Eye (tissue), 1 donor: Measurements from ENCODE around the gene FOXA1.

Experiments used
- DNase-seq: peaks from one replicate; pipeline ENCODE4 v3.0.0-alpha.2; 2015

Gene FOXA1

GRCh38 chr14:37594971-37595808 lies at the start of gene FOXA1, which contains the start of gene TTC6:
Gene FOXA1, minus strand, starts transcription at chr14:37595249. Its CDS starts 277 bp downstream, at chr14:37594972.
Gene TTC6, plus strand, starts transcription at chr14:37595629. Its CDS starts 26,436 bp downstream, at chr14:37622065.
- peak; percentile 67 for DNase-seq

DNA sequence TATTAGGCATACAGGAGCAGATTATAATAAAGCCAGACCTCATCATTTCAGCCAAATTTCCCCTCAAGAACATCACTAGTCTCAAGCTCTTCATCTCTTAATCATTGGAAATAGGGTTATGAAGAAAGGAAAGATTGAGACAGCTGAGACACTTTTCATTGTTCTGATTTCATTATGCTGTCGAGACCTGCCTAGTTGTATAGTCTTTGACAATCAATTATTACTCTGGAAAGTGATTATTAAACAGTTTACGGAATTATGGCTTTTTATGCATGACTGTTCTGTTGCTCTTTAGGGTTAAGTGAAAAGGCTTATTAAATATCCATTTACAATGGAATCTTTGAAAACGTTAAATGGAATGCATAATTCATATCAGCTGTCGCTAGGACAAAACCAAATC lies 48.7 kb upstream of the FOXA1 start:
- DNase-seq: no peak

DNA sequence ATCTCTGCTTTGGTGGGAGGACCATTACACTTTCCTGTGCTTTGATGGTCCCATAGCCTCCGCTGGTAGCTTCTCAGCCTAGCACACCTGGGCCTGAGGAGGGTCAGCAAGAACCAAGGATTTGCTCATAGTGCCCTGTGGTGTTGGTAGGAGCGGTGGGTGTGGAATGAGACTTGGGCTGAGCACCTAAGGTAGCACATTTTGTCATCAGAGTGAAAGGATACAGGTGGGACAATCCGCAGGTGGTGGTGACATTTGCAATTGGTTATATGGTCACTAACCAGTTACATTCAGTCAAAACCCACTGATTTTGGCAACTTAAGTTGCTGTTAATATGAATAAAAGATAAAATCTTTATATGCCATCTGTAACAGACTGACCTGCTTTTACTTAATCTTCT lies 47.1 kb upstream of the FOXA1 start:
- no peak for DNase-seq

DNA sequence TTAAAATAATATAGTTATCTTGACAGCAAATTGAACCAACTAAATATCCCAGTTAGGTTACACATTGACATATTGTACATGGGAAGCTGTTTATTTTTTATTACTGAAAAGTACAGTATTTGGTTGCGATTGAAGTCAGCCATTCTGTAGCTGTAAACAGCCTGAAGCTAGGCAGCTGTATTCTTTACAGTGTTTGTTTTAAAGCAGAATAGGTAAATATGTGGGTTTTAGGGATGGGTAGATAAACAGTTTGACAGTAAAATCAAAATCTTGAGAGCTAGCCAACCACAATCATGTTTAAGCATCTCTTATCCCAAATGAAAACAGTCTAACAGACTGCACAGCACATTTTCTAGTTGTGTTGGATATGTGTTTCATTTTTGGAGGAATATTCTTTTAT lies 46.1 kb upstream of the FOXA1 start:
- DNase-seq: no peak

GRCh38 chr14:37638599-37638998 lies 43.5 kb upstream of the FOXA1 start:
- no peak for DNase-seq

- no peak for DNase-seq
Measured at GRCh38 chr14:37637341-37637740, 42.3 kb upstream of the FOXA1 start.

DNA sequence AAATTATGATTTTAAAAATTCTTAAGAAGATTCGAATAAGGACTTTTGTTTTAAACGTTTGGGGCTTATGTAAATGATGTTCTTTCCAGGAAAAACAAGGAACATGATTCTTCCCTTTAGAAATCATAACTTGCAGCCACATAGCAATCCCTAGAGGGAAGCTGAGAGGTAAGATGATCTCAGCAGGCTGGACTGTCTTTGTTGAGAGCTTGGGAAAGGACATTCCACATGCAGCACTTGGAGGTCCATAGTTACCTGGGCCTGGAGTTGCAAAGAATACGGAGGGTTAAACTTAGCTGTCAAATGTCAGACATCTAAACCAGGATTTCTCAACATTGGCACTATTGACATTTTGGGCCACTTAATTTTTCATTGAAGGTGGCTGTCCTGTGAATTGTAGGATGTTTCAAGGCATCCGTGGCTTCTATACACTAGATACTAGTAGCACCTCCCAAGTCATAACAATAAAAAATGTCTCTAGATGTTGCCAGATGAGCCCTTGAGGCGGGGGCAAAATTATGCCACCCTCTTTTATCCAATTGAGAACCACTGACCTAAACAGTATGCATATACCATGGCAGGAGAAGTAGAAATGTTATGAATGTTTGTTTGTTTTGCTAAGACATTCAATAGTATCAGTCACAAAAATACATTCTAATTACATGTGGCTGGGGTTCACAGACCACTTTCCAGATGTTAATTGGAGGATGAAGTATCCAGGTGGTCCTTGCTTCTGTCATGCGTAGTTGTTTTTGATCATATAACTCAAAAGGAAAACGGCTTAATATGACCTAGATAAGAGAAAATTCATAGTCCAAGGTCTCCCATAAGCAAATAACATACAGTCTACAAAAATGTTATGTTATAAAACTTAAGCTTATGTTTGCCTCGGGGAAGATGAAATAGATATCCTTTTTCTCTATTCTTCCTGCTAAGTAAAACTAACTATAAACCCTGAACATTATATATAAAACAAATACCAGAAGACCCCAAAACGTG lies 30.8 kb upstream of the FOXA1 start:
- no peak for DNase-seq

GRCh38 chr14:37623971-37624370 lies 28.9 kb upstream of the FOXA1 start:
- no peak for DNase-seq

DNA sequence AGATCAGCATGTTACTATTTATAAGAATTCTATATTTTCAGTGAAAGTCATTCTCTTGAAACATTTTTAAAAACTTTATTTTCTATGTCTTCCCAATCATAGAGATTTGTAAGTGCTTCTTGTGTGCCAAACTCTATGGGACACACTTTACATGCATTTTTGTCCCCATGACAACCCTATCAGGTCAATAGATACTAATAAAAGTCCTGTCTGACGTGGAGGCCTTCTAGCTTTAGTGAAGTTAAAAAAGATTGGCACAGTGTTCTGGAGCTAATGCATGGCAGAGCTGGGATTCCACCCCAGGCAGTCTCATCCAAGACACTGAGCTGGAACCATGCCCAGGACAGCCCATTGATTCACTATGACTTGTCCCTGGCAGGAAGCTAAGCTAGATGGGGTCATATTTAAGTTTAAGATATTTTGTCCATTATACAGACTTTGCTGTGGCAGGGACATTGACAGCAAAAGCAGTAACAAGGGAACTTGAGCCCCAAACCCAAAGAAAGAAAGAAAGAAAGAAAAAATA lies 28.4 kb upstream of the FOXA1 start:
- peak; percentile 32 for DNase-seq

GRCh38 chr14:37622231-37622923 lies 27.3 kb upstream of the FOXA1 start:
- DNase-seq: peak; percentile 73

GRCh38 chr14:37620856-37621255 lies 25.8 kb upstream of the FOXA1 start:
- DNase-seq: no peak

DNA sequence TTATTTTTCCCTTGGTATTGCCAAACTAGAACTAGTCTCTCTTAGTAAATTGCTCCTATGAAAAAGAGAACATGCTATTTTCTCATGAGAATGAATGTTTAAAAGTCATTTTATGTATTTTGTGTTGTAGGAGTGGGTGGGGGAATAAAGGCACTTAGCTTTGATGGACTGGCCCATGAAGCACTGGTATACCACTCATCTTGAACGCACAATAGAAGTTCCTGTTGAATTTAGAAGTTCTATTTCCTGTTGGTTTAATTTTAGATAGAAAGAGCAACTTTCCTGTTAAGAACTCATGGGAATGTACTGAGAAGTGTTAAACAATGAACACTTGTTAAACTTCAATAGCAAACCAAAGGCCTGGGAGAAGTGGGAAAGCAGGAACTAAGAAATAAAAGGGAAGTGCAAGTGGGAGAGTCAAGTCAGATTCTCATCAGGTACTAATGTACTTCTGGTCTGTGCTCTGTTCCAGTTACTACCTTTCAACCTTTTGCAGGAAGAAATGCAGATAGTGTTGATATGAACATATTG lies 23.5 kb upstream of the FOXA1 start:
- DNase-seq: no peak

DNA sequence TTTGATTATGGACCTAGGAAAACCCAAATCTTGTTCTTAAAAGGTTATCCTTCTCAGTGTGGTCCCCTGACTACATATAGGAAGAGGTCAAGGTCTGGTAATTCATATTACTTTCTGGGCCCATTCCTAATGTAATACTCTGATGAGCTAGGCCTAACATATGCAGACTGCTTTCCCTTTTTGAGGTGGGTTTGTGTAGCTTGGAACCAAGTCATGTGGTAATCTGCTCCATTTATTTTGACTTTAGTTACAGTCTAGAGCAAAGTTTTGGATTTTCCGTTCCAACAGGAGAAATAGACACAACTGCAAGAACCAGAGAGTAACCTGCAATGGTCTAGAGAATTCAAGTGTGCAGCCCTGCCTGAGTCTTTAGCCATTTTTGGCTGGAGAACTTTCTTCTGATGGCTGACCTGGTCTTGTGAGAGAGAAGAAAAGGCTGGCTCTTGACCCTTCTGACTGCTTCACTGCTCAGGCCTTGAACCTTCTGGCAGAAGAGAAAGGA lies 22.9 kb upstream of the FOXA1 start:
- no peak for DNase-seq

DNA sequence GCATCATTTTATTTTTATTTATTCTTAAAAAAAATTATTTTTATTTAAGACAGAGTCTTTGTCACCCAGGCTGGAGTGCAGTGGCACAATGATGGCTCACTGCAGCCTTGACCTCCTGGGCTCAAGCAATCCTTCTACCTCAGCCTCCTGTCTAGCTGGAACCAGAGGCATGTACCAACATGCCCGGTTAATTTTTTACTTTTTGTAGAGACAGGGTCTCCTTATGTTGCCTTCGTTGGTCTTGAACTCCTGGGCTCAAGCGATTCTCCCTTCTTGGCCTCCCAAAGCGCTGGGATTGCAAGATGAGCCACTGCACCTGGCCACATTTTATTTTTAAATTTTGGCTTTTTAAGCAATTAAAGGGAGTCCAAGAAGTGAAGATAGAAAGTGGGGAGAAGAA lies 21.8 kb upstream of the FOXA1 start:
- no peak for DNase-seq

DNA sequence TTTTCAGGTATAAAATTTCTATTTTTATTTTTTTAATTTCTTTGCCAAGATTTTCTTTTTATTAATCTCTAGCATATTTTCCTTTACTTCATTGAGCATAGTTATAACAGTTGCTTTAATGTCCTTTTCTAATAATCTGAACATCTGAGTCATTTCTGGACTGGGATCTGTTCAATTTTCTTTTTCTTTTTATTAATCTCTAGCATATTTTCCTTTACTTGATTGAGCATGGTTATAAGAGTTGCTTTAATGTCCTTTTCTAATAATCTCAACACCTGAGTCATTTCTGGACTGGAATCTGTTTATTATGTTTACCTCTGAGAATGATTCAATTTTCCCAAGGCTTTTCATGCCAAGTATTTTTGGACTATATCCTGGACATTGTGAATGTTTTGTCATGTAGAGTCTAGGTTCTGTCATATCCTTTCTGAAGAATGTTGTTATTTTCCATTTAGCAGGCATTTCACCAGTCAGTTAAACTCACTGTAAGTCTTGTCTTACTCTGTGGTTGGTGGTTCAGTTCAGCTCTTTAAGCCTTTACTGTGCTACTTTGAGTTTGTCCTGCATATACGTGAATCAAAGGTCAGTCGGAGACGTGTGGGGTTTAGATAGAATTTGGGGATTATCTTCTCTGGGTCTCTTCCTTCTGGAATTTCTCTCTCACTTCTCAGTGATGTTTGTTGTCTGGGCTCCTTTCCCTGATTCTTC lies 20.7 kb upstream of the FOXA1 start:
- DNase-seq: no peak

DNA sequence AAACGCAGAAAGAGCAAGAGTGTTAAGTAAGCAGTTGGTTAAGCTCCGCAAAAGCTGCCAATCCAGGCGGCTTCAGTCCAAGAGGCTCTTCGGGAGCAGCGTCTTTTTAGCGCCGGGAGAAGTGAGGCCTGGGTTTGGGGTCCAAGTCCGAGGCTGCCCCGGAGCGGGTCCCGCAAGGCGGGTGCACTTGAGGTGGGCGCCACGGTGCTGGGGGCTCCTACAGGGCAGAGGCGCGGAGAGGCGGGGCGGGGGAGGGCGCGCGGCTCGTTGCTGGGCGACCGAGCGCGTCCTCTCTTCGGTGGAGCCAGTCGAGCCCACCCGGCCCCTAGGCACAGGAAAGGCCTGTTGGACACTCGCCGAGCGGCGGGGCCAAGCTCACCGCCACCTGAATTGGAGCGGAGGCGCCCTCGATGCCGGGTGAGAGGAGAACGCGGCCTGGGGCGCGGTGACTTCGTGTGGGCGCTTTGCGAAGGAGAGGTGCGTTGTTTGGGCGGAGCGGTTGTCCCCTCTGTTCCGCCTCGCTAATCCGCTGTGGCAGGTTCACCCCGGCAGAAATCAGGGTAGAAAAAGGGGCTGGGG lies 16.0 kb upstream of the FOXA1 start:
- peak; percentile 66 for DNase-seq

GRCh38 chr14:37608649-37609048 lies 13.6 kb upstream of the FOXA1 start:
- DNase-seq: no peak

- DNase-seq: no peak
Measured at GRCh38 chr14:37606678-37607077, 11.6 kb upstream of the FOXA1 start.

DNA sequence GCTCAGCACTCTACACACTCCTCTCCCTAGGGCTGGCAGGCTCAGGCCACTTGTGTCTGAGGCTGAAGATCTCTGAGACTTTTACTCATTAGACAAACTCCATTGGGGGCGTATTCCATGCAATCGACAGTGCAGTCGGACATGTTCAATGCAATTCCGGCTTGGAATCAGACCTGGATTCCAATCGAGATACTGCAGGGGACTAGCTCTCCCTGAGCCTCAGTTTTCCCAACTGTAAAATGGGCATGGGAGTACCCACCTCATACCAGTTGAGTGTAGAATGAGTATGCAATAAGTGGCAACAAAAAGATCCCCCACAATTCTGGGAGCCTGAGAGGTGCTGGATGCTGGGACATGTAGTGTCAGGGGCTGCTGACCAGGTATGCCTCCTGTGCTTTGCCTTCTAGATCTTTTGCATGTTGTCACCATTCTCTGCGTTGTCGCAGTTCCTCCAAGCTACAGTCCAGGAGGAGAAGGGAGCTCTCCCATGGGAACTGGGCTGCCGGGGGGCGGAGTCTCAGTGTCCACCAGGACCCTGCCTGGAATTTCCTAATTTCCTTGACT lies 8.7 kb upstream of the FOXA1 start:
- no peak for DNase-seq

DNA sequence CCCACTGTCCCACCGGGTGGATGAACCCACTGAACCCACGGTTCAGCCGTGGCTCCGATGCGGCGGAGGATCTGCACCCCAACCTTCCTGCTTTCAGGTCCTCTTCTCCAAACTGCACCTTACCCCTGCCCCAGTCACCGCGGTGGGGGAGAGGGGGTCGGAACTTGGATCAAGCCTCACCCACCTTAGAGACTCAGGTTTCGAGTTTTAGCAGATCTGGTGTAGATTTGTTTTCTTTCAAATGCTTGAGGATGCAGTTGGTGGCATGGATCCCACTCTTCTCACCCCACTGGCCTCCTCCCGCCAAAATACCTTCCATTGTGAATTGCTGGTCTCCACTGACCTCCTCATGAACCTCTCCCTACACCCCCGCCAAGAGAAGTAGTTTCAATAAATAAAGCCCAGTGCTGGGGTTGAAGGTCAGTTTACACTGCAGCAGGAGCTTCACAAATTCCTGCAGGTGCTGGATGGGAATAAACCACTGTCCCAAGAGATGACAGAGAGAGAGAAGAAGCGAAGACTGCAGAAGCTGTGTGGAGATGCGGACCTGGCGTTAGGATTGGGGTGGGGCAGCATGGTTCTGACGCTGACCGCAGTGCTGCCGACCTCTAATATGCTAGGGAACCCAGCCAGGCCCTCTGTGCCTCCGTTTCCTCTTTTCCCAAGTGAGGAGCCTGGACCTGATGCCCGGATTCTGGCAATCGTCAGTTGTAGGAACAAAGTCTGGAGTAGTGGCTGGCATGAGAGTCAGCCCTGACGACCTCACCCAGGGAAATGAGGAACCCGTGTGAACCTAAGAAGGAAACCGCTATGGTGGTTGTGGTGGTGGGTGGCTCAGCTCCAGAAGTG lies 7.8 kb upstream of the FOXA1 start:
- DNase-seq: no peak
